ENCODE data around the gene MAML3. TPM values are rescaled to one million over a fixed set of nuclear protein-coding genes. Genes with fewer than 3 reads are reported as not detected.

Gene MAML3
- total RNA-seq, 2 experiments from 2014 or later, result 2.5 to 2.6 TPM

DNA sequence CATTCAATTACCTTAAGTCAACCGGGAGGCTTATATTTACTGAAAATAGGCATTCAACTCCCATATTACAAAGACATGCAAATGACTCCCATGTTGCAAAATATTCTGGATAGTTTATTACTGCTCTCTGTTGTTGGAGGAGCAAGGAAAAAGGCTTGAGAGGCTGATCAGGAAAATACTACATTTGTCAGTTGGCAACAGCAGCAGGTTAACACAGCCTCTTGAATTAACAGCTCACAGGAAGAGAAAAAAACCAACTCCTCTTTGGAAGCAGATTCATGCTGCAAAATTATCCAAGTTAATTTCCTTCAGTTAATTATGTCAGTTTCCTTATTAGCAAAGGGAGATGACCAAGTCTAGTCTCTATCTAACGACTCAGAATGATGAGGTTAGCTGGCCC is 238.9 kb downstream of the MAML3 start:
- CTCF ChIA-PET, result no interaction called here
- DNase-seq, result no peak
- Mint-ChIP-seq H3K27me3 (peaks cover 32% of the 10 kb centered on the region), H3K9me3 (no peaks in the 10 kb centered on the region), H3K4me1 (no peaks in the 10 kb centered on the region), H3K36me3 (ENCODE audit: low read depth) (no peaks in the 10 kb centered on the region), H3K4me3 (no peak overlapping the region), H3K27ac (no peak overlapping the region)
- POLR2A ChIA-PET, result no interaction called here

DNA sequence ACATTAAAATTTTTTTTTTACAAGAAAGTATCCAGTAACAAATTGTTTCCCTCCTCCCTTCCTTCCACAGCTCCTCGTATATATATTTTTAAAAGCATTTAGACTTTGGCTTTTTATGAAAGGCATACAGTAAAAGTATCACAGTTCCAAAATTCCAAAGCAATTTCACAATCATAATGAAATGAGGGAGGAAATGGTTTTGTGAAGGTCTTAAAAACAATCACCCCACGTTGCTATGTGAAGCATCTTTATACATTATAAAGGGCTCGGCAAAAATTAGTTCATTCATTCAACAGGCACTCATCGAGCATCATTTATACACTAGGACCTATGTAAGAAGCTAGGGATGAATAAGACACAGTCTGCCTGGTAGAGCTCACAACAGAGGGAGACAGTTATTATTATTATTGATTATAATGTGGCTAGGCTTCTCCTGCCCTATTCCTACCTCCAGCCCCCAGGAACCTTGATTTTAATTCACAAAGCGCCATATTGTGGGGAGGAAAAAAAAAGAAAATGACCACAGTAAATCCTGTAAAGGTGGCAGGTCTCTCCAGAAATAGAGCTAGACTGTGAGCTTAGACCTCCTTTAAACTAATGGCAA is 239.9 kb downstream of the MAML3 start:
- POLR2A ChIA-PET, result no interaction called here
- no peaks in the 10 kb centered on the region for H3K36me3 Mint-ChIP-seq (ENCODE audit: low read depth)

DNA sequence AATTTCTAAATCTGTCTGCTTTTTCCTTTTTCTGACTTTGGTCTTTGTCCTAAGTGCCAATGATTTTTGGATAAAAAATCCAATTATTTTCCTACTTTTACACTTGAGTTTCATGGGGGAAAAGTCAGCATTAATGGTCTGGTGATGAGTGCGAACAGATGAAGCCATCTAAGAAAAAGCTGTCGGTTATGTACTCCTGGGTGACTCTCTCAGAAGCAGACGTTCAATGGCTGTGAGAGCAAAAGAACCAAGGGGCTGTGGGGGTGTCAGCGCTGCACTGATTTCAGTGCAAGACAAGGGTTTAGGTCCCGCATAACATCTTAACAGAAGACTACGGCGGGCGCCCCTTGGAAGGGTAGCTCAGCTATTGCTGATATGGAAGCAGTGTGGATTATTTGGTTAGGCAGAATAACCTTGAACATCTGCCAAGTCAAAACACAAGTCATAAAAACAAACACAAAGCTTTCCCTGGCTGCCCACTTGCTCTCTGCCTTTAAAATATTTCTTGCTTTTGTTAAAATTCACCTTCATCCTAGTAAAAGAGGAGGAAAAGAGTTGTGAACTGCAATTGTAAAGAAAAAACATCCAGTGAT is 240.5 kb downstream of the MAML3 start:
- Mint-ChIP-seq H3K36me3 (ENCODE audit: low read depth) (no peaks in the 10 kb centered on the region), H3K27me3 (peaks cover 24% of the 10 kb centered on the region)
- CTCF ChIA-PET, result no interaction called here

More for the DNA sequence above, 239.9 kb downstream of the MAML3 start:
- no peaks in the 10 kb centered on the region for H3K4me1 Mint-ChIP-seq
- H3K27ac Mint-ChIP-seq, result no peak overlapping the region
- no peak overlapping the region for H3K4me3 Mint-ChIP-seq
- no peak for DNase-seq
- H3K27me3 Mint-ChIP-seq, result peaks cover 29% of the 10 kb centered on the region
- H3K9me3 Mint-ChIP-seq, result no peaks in the 10 kb centered on the region
- CTCF ChIA-PET, result no interaction called here

DNA sequence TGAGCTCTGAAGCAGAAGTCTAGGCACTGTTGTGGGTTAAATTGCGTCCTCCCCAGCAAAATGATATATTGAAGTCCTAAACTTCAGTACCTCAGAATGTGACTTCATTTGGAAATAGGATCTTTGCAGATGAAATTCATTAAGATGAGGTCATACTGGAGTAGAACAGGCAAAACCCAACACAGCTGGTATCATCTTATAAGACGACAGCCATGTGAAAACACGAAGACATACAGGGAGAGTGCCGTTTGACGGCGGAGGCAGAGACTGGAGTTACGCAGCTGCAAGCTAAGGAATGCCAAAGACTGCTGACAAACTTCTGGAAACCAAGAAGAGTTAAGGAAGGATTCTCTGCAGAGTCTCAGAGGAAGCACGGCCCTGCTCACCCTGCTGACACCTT is 241.5 kb downstream of the MAML3 start:
- H3K4me3 Mint-ChIP-seq, result no peak overlapping the region
- no peaks in the 10 kb centered on the region for H3K4me1 Mint-ChIP-seq
- H3K27me3 Mint-ChIP-seq, result peaks cover 17% of the 10 kb centered on the region
- no peaks in the 10 kb centered on the region for H3K9me3 Mint-ChIP-seq
- POLR2A ChIA-PET, result no interaction called here
- CTCF ChIA-PET, result interaction anchor here (0.6 kb wide), 1 partner anchor 438 kb away, joined by 3 read pairs; no protein-coding TSS in a partner anchor
- DNase-seq, result no peak
- H3K27ac Mint-ChIP-seq, result no peak overlapping the region
- no peaks in the 10 kb centered on the region for H3K36me3 Mint-ChIP-seq (ENCODE audit: low read depth)

More for the DNA sequence above, 240.5 kb downstream of the MAML3 start:
- no peak for DNase-seq
- no peaks in the 10 kb centered on the region for H3K4me1 Mint-ChIP-seq
- H3K4me3 Mint-ChIP-seq, result no peak overlapping the region
- POLR2A ChIA-PET, result no interaction called here
- H3K9me3 Mint-ChIP-seq, result no peaks in the 10 kb centered on the region
- no peak overlapping the region for H3K27ac Mint-ChIP-seq

DNA sequence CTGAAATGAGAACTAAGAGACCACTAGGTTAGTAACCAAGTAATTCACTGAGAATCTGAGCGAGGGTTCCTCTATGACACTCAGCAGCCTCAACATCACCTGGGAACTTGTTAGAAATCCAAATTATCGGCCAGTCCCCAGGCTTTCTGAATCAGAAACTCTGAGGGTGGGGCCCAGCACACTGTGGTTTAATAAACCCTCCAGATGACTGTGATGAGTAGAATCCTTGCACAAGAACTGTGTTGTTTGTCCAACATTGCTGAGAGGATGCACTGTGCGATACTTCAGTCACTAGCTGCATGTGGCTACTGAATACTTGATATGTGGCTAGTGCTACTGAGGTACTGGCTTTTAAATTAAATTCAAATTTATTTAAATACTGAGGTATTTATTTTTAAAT is 243.9 kb downstream of the MAML3 start:
- H3K4me3 Mint-ChIP-seq, result no peak overlapping the region

DNA sequence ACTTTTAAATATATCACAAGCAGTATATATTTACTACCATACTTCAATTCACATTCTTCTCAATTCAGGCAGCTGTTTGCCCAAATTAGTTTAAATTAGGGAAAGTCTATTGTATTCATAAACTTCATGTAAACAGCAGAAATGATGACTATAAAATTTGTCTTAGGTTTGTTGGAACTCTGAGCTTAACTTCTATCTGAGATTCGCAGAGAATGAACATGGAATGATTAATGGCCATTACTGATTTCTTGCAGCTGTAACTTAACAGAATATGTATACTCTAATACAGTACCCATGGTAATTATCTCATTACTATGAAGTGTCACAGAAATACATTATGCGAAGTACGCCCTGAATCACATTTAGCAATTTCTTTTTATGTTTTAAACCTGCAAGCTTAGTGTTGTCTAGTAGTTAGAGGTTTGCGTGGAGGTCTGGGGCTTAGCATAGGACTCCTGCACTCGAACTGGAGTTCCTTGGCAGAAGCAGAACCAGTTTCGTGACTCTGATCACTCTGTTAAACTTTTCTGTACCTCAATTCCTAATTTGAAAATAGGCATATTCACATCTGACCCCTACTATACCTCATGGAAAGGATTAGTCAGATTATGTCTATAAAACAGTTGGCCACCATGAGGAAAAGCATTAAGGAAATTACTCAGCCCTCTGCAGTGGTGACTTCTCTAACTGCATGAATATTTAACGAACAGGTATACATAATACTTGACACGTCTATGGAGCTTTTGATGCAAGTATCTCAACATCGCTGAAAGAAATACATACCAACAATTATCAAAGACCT is 245.1 kb downstream of the MAML3 start:
- no peak for DNase-seq
- H3K27me3 Mint-ChIP-seq, result peaks cover 7% of the 10 kb centered on the region
- no peak overlapping the region for H3K4me3 Mint-ChIP-seq
- no peaks in the 10 kb centered on the region for H3K9me3 Mint-ChIP-seq
- no peaks in the 10 kb centered on the region for H3K36me3 Mint-ChIP-seq (ENCODE audit: low read depth)
- H3K4me1 Mint-ChIP-seq, result peaks cover 7% of the 10 kb centered on the region
- CTCF ChIA-PET, result no interaction called here
- no peak overlapping the region for H3K27ac Mint-ChIP-seq
- POLR2A ChIA-PET, result interaction anchor here (0.7 kb wide), 1 partner anchor 42 kb away, joined by 3 read pairs; no protein-coding TSS in a partner anchor

More for the DNA sequence above, 243.9 kb downstream of the MAML3 start:
- ChIA-PET POLR2A (no interaction called here), CTCF (no interaction called here)
- Mint-ChIP-seq H3K36me3 (ENCODE audit: low read depth) (no peaks in the 10 kb centered on the region), H3K9me3 (no peaks in the 10 kb centered on the region), H3K27me3 (peaks cover 12% of the 10 kb centered on the region), H3K4me1 (no peaks in the 10 kb centered on the region), H3K27ac (no peak overlapping the region)
- DNase-seq, result no peak

DNA sequence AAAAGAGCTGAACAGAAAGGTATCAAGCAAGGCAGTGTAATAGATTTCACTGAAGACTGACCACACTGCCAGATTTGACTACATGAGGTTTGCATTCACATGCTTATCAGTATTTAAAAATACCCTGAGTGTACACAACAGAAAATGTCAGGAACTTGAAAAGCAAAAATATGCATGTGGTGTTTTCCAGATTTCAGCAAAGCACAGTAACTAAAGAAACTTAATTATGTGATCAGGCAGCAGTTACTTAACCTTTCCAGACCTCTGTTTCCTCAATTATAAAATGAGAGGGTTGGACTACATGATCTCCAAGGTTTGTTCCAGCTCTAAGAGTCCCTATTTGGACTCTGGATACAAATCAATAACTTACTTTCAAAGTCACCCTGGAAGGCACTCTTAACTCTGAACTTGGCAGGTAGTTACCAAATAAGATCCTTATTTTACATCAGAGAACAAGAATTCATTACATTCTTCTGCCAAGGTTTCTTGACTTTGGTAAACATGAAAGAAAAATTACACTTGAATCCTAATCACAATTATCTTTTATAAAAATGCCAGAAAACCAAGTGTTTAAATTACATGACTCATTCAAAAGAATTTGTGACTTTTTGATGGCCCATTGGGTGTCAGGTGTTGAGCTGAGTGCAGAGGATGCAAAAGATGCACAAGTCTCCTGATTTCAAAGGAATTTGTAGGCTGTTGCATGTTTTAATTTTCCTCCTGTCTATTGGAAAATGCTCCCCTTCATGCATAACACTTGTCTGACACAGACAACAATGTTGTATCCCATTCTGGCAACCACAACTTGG is 246.8 kb downstream of the MAML3 start:
- no peaks in the 10 kb centered on the region for H3K9me3 Mint-ChIP-seq
- POLR2A ChIA-PET, result no interaction called here
- H3K4me1 Mint-ChIP-seq, result peaks cover 7% of the 10 kb centered on the region
- H3K36me3 Mint-ChIP-seq (ENCODE audit: low read depth), result no peaks in the 10 kb centered on the region
- peaks cover 2% of the 10 kb centered on the region for H3K27me3 Mint-ChIP-seq
- H3K4me3 Mint-ChIP-seq, result no peak overlapping the region
- DNase-seq, result no peak
- H3K27ac Mint-ChIP-seq, result no peak overlapping the region
- CTCF ChIA-PET, result no interaction called here

DNA sequence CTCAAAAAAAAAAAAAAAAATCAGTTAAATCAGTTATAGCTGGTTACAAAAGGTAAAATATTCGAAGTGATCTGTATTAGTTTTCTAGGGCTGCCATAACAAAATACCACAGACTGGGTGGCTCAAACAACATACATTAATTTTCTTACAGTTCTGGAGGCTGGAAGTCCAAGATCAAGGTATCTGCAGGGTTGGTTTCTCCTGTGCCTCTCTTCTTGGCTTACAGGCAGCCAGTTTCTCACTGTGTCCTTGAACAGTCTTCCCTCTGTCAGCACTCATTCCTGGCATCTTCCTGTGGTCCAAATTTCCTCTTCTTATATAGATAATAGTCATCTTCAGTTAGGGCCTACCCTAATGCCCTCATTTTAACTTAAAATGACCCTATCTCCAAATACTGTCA is 248.5 kb downstream of the MAML3 start:
- DNase-seq, result no peak
- Mint-ChIP-seq H3K4me1 (peaks cover 22% of the 10 kb centered on the region), H3K4me3 (no peak overlapping the region), H3K9me3 (no peaks in the 10 kb centered on the region), H3K27ac (no peak overlapping the region), H3K36me3 (ENCODE audit: low read depth) (no peaks in the 10 kb centered on the region), H3K27me3 (peaks cover under 1% of the 10 kb centered on the region)
- POLR2A ChIA-PET, result no interaction called here
- CTCF ChIA-PET, result no interaction called here

DNA sequence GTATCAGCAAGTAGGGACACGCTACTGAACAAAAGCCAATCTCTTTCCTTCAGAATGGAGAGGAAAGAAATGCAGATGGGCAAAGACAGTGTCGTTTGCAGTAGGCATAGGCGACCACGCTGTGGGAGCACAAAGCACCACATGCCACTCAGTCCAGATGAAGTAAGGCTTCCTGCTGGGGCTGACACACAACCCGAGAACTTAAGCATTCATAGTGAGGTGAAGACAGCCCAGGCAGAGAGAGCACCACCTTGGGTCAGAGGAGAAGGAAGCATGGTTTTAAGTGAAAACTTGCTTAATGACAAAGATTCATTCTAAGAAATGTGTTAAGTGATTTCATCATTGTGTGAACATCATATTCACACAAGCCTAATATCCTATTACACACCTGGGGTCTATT is 249.6 kb downstream of the MAML3 start:
- Mint-ChIP-seq H3K36me3 (ENCODE audit: low read depth) (no peaks in the 10 kb centered on the region), H3K4me1 (peaks cover 26% of the 10 kb centered on the region)

DNA sequence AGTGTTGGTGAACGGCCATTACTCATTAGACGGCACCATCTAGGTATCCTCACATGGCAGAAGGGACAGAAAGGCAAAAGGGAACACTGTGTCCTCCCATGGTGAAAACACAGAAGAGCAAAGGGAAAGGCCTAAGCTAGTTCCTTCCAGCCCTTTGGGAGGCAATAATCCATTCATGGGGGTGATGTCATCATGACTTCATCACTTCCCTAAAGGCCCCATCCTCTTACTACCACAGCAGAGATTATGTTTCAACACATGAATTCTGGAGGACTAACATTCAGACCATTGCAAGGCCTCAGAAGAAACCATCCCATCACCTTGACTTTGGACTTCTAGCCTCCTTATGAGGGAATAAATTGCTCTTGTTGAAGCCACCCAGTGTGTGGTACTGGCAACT is 250.1 kb downstream of the MAML3 start:
- Mint-ChIP-seq H3K4me1 (peaks cover 26% of the 10 kb centered on the region), H3K4me3 (no peak overlapping the region), H3K36me3 (ENCODE audit: low read depth) (no peaks in the 10 kb centered on the region), H3K27me3 (no peaks in the 10 kb centered on the region), H3K9me3 (no peaks in the 10 kb centered on the region), H3K27ac (no peak overlapping the region)
- POLR2A ChIA-PET, result no interaction called here
- no peak for DNase-seq
- CTCF ChIA-PET, result no interaction called here

More for the DNA sequence above, 249.6 kb downstream of the MAML3 start:
- ChIA-PET POLR2A (no interaction called here), CTCF (no interaction called here)
- Mint-ChIP-seq H3K4me3 (no peak overlapping the region), H3K27ac (no peak overlapping the region), H3K9me3 (no peaks in the 10 kb centered on the region), H3K27me3 (no peaks in the 10 kb centered on the region)
- DNase-seq, result no peak

DNA sequence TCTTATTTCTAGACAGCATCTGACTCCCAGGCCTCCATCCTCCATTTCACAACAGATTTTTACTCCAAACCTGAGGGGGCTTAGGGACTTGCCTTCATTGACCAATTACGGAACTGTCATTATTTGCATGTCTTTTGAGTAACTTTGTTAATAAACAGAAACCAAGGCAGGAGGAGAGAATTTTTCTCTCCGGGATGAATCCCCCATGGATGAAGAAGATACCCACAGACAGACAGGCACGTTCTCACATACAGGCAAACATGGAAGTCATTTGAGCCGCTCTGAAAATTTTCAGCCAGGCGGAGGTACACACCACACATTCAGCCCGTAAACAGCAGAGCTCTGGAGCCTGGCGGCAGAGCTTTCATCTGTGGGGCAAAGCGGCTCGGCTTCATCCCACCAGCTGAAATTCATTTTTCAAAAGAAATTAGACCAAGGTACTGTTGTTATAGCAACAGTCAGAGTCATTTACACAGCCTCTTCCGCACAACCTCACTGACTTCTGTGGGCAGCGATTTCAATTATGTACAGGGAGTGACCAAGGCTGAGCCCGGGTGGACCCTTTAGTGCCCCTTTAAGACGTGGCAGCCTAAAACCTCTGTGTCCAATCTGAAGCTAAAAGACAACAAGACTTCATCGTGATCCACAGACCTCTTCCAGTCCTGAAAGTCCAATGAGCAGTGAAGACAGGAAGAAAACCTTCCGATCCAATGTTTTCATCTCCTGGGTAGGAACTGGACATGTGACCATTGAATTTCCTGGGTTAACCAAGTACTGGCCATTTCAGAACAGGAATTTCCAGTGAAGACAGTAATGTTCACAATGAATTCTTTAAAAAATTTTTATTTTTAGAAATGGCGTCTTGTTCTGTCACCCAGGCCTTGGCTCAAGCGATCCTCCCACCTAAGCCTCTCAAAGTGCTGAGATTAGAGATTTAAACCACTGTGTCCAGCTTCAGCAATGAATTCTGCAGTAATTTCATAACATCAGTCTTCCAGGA is 251.4 kb downstream of the MAML3 start:
- Mint-ChIP-seq H3K4me1 (peaks cover 26% of the 10 kb centered on the region), H3K36me3 (ENCODE audit: low read depth) (no peaks in the 10 kb centered on the region), H3K27me3 (no peaks in the 10 kb centered on the region), H3K4me3 (no peak overlapping the region), H3K9me3 (no peaks in the 10 kb centered on the region), H3K27ac (no peak overlapping the region)
- POLR2A ChIA-PET, result no interaction called here
- DNase-seq, result no peak
- CTCF ChIA-PET, result no interaction called here

DNA sequence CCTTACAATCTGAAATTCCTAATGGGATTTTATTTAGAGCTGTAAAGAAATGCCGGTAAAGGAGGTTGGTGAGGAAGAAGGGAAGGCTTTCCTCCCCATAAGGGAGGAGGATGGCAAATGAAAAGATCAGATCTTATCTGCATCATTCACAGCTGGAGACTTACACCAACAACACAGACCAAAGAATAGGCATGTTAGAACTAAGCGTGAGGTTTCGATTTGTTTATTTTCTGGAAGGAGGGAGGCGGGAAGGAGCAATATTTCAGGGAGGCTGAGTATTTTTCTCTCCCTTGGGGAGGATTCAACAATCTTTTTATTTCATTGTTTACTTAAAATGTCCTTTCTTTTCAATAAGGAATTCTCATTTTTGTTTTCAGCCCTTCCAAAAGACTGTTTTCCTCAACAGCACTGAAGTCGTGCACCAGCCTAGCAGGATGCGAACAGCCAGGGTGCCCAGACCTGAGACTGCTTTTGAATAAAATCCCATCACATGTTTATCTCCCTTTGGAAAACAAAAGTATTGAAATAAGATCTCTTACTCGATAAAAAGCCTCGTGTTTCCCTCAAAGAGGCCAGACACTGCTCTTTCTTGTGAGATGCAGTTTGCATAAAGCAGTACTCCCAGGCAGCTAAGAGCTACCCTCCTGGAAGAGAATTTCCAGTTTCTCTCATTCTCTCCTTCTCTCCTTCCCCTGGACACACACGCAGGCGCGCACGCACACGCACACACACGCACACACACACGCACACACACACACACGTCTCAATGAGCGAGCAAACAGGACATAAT is 252.3 kb downstream of the MAML3 start:
- H3K4me3 Mint-ChIP-seq, result no peak overlapping the region
- no peak overlapping the region for H3K27ac Mint-ChIP-seq
- ChIA-PET POLR2A (no interaction called here), CTCF (no interaction called here)
- H3K27me3 Mint-ChIP-seq, result no peaks in the 10 kb centered on the region
- H3K4me1 Mint-ChIP-seq, result peaks cover 26% of the 10 kb centered on the region
- no peak for DNase-seq
- H3K36me3 Mint-ChIP-seq (ENCODE audit: low read depth), result no peaks in the 10 kb centered on the region
- no peaks in the 10 kb centered on the region for H3K9me3 Mint-ChIP-seq

Data from activated CD4-positive, alpha-beta memory T cell treated with anti-CD3 and anti-CD28 coated beads, Interleukin-2, amount 10 ng/mL, durations not matched to agents 7 days and 5 days (primary cell).